Stimulated activated CD4-positive, alpha-beta T cell treated with anti-CD3 and anti-CD28 coated beads, Interleukin-12 subunit alpha, Interleukin-12 subunit beta, amount 100 ng/mL, for 4 hours (primary cell): ENCODE data around the gene MINPP1.

Experiments used
- DNase-seq: peaks from one replicate; pipeline ENCODE4 v3.0.0-alpha.2; 2020

The MINPP1 gene

GRCh38 chr10:87523731-87524130 is 19.0 kb downstream of the MINPP1 start:
- DNase-seq: no peak

- no peak for DNase-seq
These were observed 19.6 kb downstream of the MINPP1 start for GRCh38 chr10:87524296-87524695.

GRCh38 chr10:87531908-87532622 is 27.4 kb downstream of the MINPP1 start:
- DNase-seq: no peak

GRCh38 chr10:87532696-87533095 is 28.0 kb downstream of the MINPP1 start:
- DNase-seq: no peak

- no peak for DNase-seq
These were observed 29.6 kb downstream of the MINPP1 start for GRCh38 chr10:87534173-87534858.

- no peak for DNase-seq
These were observed 33.7 kb downstream of the MINPP1 start for GRCh38 chr10:87538092-87539015.

GRCh38 chr10:87541114-87541513 is 36.4 kb downstream of the MINPP1 start:
- no peak for DNase-seq

- no peak for DNase-seq
These were observed 40.0 kb downstream of the MINPP1 start for GRCh38 chr10:87544721-87545120.

GRCh38 chr10:87545783-87546182 is 41.1 kb downstream of the MINPP1 start:
- no peak for DNase-seq

GRCh38 chr10:87546210-87546609 is 41.5 kb downstream of the MINPP1 start:
- no peak for DNase-seq

- DNase-seq: no peak
These were observed 42.3 kb downstream of the MINPP1 start for GRCh38 chr10:87546971-87547413.

- DNase-seq: no peak
These were observed 43.1 kb downstream of the MINPP1 start for GRCh38 chr10:87547734-87548311.

GRCh38 chr10:87550741-87551140 is 46.0 kb downstream of the MINPP1 start:
- DNase-seq: no peak

- no peak for DNase-seq
These were observed 46.6 kb downstream of the MINPP1 start for GRCh38 chr10:87551326-87551725.

- no peak for DNase-seq
These were observed 47.7 kb downstream of the MINPP1 start for GRCh38 chr10:87552248-87552929.

GRCh38 chr10:87557409-87557808 is 52.7 kb downstream of the MINPP1 start:
- DNase-seq: no peak

GRCh38 chr10:87558333-87558732 is 53.6 kb downstream of the MINPP1 start:
- DNase-seq: no peak

- no peak for DNase-seq
These were observed 54.7 kb downstream of the MINPP1 start for GRCh38 chr10:87559392-87559791.

- DNase-seq: no peak
These were observed 55.9 kb downstream of the MINPP1 start for GRCh38 chr10:87560495-87561129.

GRCh38 chr10:87562750-87563149 is 58.1 kb downstream of the MINPP1 start:
- no peak for DNase-seq

- DNase-seq: no peak
These were observed 60.3 kb downstream of the MINPP1 start for GRCh38 chr10:87565010-87565409.

GRCh38 chr10:87575851-87576250 is 71.2 kb downstream of the MINPP1 start:
- DNase-seq: no peak
